DMS53 treated with DMSO at 0.1 percent for 48 hours (cell line): ENCODE data around the gene ESF1.

ENCODE experiments used
- DNase-seq: peaks from one replicate; lab custom pipeline; 2025; ENCODE audit not compliant: unreplicated experiment; lab: John Stamatoyannopoulos, UW

ESF1 gene, protein sequence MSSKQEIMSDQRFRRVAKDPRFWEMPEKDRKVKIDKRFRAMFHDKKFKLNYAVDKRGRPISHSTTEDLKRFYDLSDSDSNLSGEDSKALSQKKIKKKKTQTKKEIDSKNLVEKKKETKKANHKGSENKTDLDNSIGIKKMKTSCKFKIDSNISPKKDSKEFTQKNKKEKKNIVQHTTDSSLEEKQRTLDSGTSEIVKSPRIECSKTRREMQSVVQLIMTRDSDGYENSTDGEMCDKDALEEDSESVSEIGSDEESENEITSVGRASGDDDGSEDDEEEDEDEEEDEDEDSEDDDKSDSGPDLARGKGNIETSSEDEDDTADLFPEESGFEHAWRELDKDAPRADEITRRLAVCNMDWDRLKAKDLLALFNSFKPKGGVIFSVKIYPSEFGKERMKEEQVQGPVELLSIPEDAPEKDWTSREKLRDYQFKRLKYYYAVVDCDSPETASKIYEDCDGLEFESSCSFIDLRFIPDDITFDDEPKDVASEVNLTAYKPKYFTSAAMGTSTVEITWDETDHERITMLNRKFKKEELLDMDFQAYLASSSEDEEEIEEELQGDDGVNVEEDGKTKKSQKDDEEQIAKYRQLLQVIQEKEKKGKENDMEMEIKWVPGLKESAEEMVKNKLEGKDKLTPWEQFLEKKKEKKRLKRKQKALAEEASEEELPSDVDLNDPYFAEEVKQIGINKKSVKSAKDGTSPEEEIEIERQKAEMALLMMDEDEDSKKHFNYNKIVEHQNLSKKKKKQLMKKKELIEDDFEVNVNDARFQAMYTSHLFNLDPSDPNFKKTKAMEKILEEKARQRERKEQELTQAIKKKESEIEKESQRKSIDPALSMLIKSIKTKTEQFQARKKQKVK

GRCh38 chr20:13784893-13785715 lies at the start of gene ESF1, which contains the start of gene NDUFAF5:
ESF1 (minus strand) TSS chr20:13784919; CDS start chr20:13783140, 1,779 bp downstream.
NDUFAF5 (plus strand) TSS chr20:13785028; CDS start chr20:13785069, 41 bp downstream.
- peak; percentile 89 for DNase-seq

DNA sequence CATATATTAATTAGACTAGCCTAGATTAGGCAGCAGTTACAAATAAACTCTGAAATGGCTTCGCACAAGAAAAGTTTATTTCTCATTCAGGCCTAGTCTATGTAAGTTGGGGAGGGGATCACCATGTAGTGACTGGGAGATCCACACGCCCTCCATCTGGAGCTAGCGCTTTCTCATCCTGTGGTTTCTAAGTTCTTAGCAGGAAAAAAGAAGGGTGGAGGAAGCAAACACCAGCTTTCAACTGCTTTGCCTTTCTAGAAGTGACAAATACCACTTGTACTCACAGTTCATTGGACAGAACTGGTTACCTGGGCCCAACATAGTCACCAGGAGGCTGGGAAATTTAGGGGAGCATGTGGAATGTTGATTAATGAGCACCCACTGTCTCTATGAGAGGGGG lies 46.8 kb upstream of the ESF1 start:
- no peak for DNase-seq

GRCh38 chr20:13825465-13825864 lies 40.7 kb upstream of the ESF1 start:
- DNase-seq: no peak

DNA sequence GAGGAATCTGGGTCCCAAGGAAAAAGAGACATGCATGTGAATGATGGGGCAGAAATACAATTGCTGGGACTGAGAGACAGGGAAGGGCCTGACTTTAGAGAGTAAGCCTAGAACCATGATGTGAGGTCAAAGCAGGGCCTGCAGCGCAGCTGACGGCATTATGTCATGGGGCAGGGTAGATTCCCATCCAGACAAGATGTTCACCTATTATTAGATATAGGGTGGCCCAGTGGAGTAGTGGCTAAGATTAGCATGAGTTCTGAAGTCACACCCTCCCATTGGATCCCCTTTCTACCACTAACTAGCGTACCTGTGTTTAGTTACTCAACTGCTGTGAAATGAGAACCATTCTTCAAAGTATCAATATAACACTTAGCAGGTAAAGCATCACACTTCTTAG lies 39.7 kb upstream of the ESF1 start:
- no peak for DNase-seq

DNA sequence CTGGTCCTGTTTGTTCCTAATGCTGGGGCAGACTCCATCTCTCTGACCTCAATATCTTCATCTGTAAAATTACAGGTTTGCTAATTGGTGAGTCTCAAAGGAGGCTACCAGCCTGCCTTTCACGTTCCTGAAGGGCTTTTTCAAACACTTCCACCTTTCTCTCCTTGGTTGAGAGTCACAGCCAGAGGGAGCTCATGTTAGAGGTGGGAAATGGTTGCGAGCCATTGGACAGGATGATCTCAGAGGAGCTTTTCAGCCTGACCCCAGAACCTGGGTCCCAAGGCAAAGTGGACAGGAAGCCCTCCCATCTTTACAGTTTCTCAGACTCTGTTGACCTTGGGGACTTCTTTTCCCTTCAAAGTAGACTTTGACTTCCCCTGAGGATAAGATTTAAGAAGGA lies 37.7 kb upstream of the ESF1 start:
- no peak for DNase-seq

DNA sequence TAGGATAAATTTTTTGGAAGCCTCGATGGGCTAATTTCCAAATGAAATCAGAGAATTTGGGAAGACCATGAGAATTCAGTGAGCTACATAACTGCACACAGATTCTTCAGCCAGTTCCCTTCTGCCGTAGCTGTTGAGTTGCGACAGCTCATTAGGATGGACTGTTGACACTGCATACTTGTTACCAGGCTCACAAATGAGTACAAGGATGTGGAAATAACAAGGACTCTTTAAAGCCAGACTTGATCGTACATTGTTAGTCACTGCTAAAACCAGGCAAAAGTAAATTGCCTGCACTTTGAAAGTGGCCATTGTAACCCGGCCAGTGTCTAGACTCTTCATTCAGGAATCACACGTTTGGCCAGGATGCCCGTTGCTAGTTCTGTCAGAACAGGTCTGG lies 37.2 kb upstream of the ESF1 start:
- DNase-seq: no peak

- peak; percentile 84 for DNase-seq
Observed at GRCh38 chr20:13819885-13820645, 35.3 kb upstream of the ESF1 start.

GRCh38 chr20:13817342-13817741 lies 32.6 kb upstream of the ESF1 start:
- no peak for DNase-seq

- no peak for DNase-seq
Observed at GRCh38 chr20:13816757-13817156, 32.0 kb upstream of the ESF1 start.

DNA sequence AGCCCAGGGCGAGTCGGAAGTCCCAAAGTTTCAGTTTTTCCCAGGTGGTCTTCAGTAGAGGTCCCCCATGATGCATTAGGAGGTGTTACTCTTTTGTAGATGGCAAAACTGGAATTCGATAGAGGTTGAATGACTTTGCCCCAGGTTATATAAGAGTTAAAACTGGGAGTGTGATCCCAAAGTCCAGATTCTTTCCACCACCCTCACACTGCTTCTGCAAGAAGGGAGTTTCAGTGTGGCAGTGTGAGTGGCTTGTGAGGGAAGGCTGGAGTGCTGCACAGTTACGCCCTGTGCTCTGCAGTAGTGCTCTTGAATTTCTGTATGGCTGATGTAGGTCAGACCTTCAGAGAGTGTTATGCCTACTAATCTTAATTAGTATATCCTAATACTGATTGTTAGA lies 30.0 kb upstream of the ESF1 start:
- no peak for DNase-seq

- no peak for DNase-seq
Observed at GRCh38 chr20:13813910-13814309, 29.2 kb upstream of the ESF1 start.

DNA sequence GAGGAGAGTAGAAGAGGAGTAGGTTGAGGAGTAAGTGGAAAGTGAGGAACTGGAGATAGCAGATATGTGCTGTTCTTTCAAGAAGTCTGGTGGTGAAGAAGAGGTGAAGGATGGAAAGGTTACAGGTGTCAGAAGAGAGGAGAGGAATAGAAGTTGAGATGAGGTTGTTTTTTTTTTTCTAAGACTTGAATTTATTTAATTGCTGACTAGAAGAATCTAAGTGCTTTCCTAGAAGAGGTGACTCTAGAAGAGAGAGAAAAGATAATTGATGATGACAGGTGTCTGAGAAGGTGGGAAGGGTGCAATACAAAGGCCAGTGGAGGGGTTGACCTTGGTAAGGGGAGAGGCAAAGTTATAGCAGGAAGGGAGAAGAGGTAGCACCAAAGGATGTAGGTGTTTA lies 25.7 kb upstream of the ESF1 start:
- DNase-seq: no peak

DNA sequence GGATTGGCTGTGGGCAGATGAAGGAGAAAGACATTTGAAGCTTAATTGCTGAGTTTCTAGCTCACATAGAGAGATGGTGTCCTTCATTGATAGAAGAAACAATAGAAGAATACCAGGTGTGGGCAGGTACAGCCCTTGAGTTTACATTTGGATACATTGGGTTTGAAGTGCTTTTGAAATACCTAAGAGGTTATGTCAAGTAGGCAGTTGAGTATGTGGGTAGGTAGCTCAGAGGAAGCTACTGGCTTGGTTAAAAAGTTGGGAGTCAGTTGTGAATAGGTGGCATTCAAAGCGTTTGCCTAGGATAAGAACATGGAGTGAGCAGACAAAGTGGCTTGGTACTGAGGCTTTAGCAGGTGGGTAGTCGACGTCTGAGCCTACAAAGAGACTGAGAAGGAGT lies 25.1 kb upstream of the ESF1 start:
- no peak for DNase-seq

GRCh38 chr20:13809373-13809772 lies 24.7 kb upstream of the ESF1 start:
- no peak for DNase-seq

GRCh38 chr20:13800728-13801134 lies 16.0 kb upstream of the ESF1 start:
- DNase-seq: peak; percentile 57

GRCh38 chr20:13799974-13800373 lies 15.3 kb upstream of the ESF1 start:
- DNase-seq: no peak

GRCh38 chr20:13799040-13799439 lies 14.3 kb upstream of the ESF1 start:
- no peak for DNase-seq

GRCh38 chr20:13794667-13795066 lies 9.9 kb upstream of the ESF1 start:
- DNase-seq: no peak

DNA sequence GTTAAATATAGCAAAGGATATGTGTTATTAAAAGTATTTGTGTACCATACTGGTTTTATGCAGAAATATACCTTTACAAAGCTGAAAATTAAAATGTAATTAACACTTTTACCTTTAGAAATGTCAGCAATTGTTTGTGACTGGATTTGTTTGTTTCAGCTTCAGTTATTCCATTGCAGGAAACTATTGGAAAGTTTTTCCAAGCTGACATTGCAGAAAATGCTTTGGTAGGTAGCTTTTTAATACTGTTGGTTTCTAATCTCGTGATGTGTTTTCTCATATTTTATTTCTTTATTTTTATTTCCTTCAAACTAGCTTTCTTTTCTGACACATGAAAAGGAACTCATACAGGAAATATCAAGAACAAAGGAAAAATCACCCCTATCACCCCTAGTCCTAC lies 8.3 kb upstream of the ESF1 start:
- no peak for DNase-seq
